NB4 (cell line): ENCODE data around the gene C12orf76.

ENCODE experiments used
- CTCF ChIP-seq: IDR thresholded peaks from one replicate; pipeline ENCODE4 v1.5.1; 2012; ENCODE audit warnings: low read depth, low read length
- POLR2A ChIP-seq: IDR thresholded peaks from 2 replicates; pipeline ENCODE4 v1.6.1; 2011; ENCODE audit warnings: mild to moderate bottlenecking; ENCODE audit not compliant: insufficient read length; ENCODE audit errors: extremely low read depth

- no peak for TF ChIP-seq POLR2A
- TF ChIP-seq CTCF: no peak
Measured at GRCh38 chr12:110006115-110006514, 42.2 kb downstream of the C12orf76 start.
